Globus pallidus (tissue), 1 donor: ENCODE data around the gene TSSC4.

Experiments
- DNase-seq: peaks from one replicate; pipeline ENCODE4 v3.0.0-alpha.2; 2015; ENCODE audit warnings: low spot score

The TSSC4 gene

GRCh38 chr11:2449548-2450320 is 49.2 kb downstream of the TSSC4 start:
- no peak for DNase-seq

GRCh38 chr11:2450321-2451041 is 49.9 kb downstream of the TSSC4 start:
- DNase-seq, result no peak

- no peak for DNase-seq
These were observed 50.8 kb downstream of the TSSC4 start for GRCh38 chr11:2451336-2451735.

GRCh38 chr11:2451916-2452315 is 51.4 kb downstream of the TSSC4 start:
- DNase-seq, result no peak

- DNase-seq, result no peak
These were observed 51.9 kb downstream of the TSSC4 start for GRCh38 chr11:2452321-2453012.

- no peak for DNase-seq
These were observed 52.9 kb downstream of the TSSC4 start for GRCh38 chr11:2453436-2453835.
